ENCODE data around the gene OR52I1. TPM values are rescaled to one million over a fixed set of nuclear protein-coding genes. Genes with fewer than 3 reads are reported as not detected.

OR52I1 gene, protein sequence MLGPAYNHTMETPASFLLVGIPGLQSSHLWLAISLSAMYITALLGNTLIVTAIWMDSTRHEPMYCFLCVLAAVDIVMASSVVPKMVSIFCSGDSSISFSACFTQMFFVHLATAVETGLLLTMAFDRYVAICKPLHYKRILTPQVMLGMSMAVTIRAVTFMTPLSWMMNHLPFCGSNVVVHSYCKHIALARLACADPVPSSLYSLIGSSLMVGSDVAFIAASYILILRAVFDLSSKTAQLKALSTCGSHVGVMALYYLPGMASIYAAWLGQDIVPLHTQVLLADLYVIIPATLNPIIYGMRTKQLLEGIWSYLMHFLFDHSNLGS
- not detected for total RNA-seq

DNA sequence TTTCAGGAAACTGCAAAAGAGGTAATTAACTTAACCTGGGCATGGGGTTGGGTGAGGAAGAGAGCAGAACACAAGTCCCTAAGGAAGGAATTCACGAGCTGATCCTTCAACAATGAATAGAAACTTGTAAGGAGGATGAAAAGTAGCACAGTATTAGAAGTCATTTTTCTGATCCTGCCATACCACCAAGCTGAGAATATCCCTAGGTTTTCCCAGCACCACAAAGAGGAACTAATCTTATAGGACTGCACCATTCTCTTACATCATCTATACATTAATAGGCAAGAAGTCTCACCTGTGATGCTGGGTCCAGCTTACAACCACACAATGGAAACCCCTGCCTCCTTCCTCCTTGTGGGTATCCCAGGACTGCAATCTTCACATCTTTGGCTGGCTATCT, at the start of gene OR52I1:
OR52I1 (plus strand) TSS at position 301 of the 400 bp plus-strand sequence; CDS start at position 301, 0 bp downstream.
- no peaks in the 10 kb centered on the region for H3K4me1 ChIP-seq
- TF ChIP-seq, protein P1, sequence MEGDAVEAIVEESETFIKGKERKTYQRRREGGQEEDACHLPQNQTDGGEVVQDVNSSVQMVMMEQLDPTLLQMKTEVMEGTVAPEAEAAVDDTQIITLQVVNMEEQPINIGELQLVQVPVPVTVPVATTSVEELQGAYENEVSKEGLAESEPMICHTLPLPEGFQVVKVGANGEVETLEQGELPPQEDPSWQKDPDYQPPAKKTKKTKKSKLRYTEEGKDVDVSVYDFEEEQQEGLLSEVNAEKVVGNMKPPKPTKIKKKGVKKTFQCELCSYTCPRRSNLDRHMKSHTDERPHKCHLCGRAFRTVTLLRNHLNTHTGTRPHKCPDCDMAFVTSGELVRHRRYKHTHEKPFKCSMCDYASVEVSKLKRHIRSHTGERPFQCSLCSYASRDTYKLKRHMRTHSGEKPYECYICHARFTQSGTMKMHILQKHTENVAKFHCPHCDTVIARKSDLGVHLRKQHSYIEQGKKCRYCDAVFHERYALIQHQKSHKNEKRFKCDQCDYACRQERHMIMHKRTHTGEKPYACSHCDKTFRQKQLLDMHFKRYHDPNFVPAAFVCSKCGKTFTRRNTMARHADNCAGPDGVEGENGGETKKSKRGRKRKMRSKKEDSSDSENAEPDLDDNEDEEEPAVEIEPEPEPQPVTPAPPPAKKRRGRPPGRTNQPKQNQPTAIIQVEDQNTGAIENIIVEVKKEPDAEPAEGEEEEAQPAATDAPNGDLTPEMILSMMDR (IDR thresholded peaks at IDR 0.05) = no peak
- TF ChIP-seq POLR2A (IDR thresholded peaks at IDR 0.05) = no peak
- DNase-seq = no peak
- H3K4me3 ChIP-seq = no peak within 1 kb of the TSS
- H3K36me3 ChIP-seq = peaks cover 0 to 5% (median 0%) of the 10 kb centered on the region in 3 donors
- H3K27me3 ChIP-seq = no peaks in the 10 kb centered on the region
- H3K27ac ChIP-seq = no peak within 1 kb of the TSS
- no peaks in the 10 kb centered on the region for H3K9me3 ChIP-seq

DNA sequence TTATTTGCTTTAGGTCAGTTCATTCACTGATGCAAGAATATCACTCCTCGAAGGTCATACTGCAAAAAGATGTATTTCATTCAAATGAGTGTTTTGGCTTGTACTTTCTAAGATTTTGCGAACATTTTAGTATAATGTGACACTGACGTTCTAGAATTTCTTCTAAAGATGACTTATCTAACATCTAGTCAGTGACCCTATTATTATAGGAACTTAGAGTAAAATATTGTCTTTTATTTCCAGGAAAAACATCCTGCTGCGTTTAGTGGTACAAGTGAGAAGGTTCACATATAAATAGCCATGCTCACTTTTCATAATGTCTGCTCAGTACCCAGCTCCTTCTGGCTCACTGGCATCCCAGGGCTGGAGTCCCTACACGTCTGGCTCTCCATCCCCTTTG, 48.9 kb upstream of the OR52I1 start, which contains the start of gene OR52M1:
OR52M1 (plus strand) TSS at position 301 of the 400 bp plus-strand sequence; CDS start at position 301, 0 bp downstream.
- H3K4me1 ChIP-seq = no peaks in the 10 kb centered on the region
- TF ChIP-seq POLR2A (IDR thresholded peaks at IDR 0.05) = no peak
- TF ChIP-seq, protein P1 (IDR thresholded peaks at IDR 0.05) = no peak
- H3K4me3 ChIP-seq = no peak within 1 kb of the TSS
- H3K27ac ChIP-seq = no peak within 1 kb of the TSS
- no peak for DNase-seq
- H3K27me3 ChIP-seq = no peaks in the 10 kb centered on the region
- no peaks in the 10 kb centered on the region for H3K9me3 ChIP-seq
- no peaks in the 10 kb centered on the region for H3K36me3 ChIP-seq

DNA sequence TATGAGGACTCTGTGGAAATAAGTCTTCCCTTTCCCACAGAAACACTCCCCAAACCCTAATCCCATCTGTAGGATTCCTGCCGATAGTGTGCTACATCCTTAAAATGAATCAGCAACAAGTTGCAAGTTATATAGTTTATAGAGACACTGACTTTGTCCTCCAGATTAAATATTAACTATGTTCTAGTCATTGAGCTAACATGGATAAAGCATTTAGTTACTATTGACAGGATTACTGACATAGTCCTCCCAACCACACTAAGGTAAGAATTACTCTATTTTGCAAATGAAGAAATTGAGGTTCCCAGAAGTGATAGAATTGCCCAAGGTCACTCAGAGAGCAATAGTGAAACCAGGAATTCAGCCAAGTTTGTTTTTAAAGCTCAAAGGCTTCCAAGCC, 47.0 kb upstream of the OR52I1 start:
- TF ChIP-seq, protein P1 (IDR thresholded peaks at IDR 0.05) = no peak
- no peak for TF ChIP-seq POLR2A (IDR thresholded peaks at IDR 0.05)
- Histone ChIP-seq H3K27me3 (no peaks in the 10 kb centered on the region), H3K9me3 (peaks cover 0 to 5% (median 0%) of the 10 kb centered on the region in 4 donors), H3K36me3 (no peaks in the 10 kb centered on the region), H3K4me3 (no peak overlapping the region), H3K27ac (peak overlapping the region in 1 of 4 donors; percentile 17), H3K4me1 (no peaks in the 10 kb centered on the region)
- DNase-seq = no peak

DNA sequence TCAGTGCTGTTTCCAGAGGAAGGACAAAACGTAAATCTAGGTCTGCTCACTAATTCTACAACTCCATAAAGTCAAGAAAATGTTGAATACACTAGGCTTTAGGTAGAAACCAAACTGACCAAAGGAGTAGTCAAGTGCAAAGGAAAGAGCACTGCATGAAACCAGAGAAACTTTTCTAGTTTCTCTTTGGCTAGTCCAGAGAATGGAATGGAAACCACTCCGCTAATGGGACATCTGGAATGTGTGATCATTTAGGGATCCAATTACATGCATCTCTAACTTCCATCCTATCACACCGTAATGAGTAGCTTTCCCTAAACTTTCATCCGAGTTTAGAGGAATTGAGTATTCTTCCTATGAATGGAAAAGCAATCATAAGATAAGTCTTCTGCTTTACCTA, 46.4 kb upstream of the OR52I1 start:
- Histone ChIP-seq H3K36me3 (no peaks in the 10 kb centered on the region), H3K27ac (peak overlapping the region in 1 of 4 donors; percentile 17), H3K9me3 (peaks cover 0 to 5% (median 0%) of the 10 kb centered on the region in 4 donors), H3K4me3 (no peak overlapping the region), H3K4me1 (no peaks in the 10 kb centered on the region), H3K27me3 (no peaks in the 10 kb centered on the region)
- TF ChIP-seq, protein P1 (IDR thresholded peaks at IDR 0.05) = no peak
- TF ChIP-seq POLR2A (IDR thresholded peaks at IDR 0.05) = no peak
- DNase-seq = no peak

DNA sequence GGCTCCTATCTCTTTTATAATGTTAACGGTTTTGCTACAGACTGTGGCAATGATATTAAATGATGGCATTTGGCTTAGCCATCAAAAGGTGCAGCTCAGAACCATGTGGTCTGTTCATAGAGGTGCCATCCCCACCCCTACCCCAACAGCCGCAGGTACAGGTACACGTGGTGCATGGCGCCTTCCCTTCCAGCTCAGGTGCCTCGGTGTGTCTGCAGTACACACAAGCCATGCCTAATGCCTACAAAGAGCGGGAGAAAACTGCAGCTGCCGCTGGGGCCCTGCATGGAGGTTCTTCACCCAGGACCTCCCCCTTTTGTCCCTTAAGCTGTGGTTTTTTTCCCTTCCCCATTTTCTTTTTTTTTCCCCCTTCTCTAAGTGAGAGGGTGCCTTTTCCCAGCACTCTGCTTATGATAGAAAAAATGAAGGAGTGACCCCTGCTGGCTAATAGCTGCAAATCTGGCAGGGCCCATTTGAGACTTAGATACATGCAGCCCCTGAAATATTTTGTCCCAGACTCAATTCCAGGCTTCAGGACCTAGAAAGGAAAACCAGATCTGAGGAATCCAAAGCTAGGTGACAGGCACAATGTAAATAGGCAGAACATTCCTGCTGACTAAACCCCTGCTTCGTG, 42.4 kb upstream of the OR52I1 start:
- no peaks in the 10 kb centered on the region for H3K27me3 ChIP-seq
- no peaks in the 10 kb centered on the region for H3K4me1 ChIP-seq
- no peak for DNase-seq
- no peaks in the 10 kb centered on the region for H3K36me3 ChIP-seq
- H3K9me3 ChIP-seq = peaks cover 0 to 5% (median 0%) of the 10 kb centered on the region in 4 donors
- no peak overlapping the region for H3K4me3 ChIP-seq
- TF ChIP-seq, protein P1 (IDR thresholded peaks at IDR 0.05) = peak in 3 of 6 experiments; percentile 31 to 45 (median 39)
- TF ChIP-seq POLR2A (IDR thresholded peaks at IDR 0.05) = no peak
- H3K27ac ChIP-seq = no peak overlapping the region

Data from Peyer's patch (tissue), 4 donors.